HL-60 (cell line): Measurements from ENCODE around the gene CYB5R2.

Experiments
- DNase-seq, 2 experiments: peaks; one replicate each; pipeline ENCODE4 v3.0.0-alpha.2; 2010 to 2020; ENCODE audit warnings: low read depth in 1 of 2, low spot score in 1 of 2
- H3K27ac ChIP-seq: fragments of 250-450 bp; sonication (Bioruptor Pico); replicated peaks from 2 replicates; pipeline ENCODE4 v1.5.1; 2020; ENCODE audit warnings: mild to moderate bottlenecking, moderate library complexity
- H3K27me3 ChIP-seq: fragments of 250-450 bp; sonication (Bioruptor Pico); 2 replicates; pipeline ENCODE4 v1.5.1; 2021; ENCODE audit warnings: mild to moderate bottlenecking, moderate library complexity; ENCODE audit not compliant: insufficient read depth, poor library complexity, severe bottlenecking
- H3K4me3 ChIP-seq: replicated peaks from 2 replicates; pipeline ENCODE4 v1.5.1; 2011; ENCODE audit warnings: mild to moderate bottlenecking, control low read depth, low read length; ENCODE audit not compliant: insufficient read depth
- GABPA ChIP-seq: IDR thresholded peaks from 2 replicates; pipeline ENCODE4 v1.6.1; 2012; ENCODE audit warnings: low read depth
- POLR2AphosphoS5 ChIP-seq: IDR thresholded peaks from 2 replicates; pipeline ENCODE4 v1.6.1; 2012; ENCODE audit warnings: low read depth
- SPI1 ChIP-seq: IDR thresholded peaks from 2 replicates; pipeline ENCODE4 v1.6.1; 2012; ENCODE audit warnings: low read depth, mild to moderate bottlenecking, borderline replicate concordance
- TF ChIP-seq, protein P1 (sequence below): IDR thresholded peaks from one replicate; pipeline ENCODE4 v1.5.1; 2011; ENCODE audit warnings: low read length, control low read depth, inconsistent platforms; ENCODE audit not compliant: insufficient read depth
- TF ChIP-seq, protein P2 (sequence below): IDR thresholded peaks from 2 replicates; pipeline ENCODE4 v1.6.1; 2012; ENCODE audit warnings: low read depth; ENCODE audit not compliant: insufficient replicate concordance

Gene CYB5R2

GRCh38 chr11:7691759-7692350 lies 18.6 kb upstream of the CYB5R2 start:
- Histone ChIP-seq H3K27me3 (peaks cover 25% of the 10 kb centered on the region), H3K27ac (no peak overlapping the region), H3K4me3 (no peak overlapping the region)
- TF ChIP-seq GABPA: no peak
- TF ChIP-seq POLR2AphosphoS5: no peak
- DNase-seq: no peak

DNA sequence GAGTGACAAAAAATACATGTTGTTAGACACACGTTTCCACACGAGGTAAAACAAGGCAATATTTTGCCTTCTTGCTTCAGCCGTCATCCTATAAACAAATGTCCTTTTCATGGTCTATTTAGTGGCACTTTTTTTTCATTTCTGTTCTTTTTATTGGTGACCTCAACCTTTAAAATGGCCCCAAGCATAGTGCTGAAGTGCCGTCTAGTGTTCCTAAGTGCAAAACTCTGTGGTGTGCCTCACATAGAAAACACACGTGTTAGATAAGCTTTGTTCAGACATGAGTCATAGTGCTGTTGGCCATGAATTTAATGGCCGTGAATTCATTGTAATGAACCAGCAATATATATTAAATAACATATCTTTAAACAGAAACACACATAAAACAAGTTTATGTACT lies 17.3 kb upstream of the CYB5R2 start:
- H3K27me3 ChIP-seq: peaks cover 25% of the 10 kb centered on the region
- DNase-seq: no peak
- TF ChIP-seq SPI1: no peak
- TF ChIP-seq, protein P1, sequence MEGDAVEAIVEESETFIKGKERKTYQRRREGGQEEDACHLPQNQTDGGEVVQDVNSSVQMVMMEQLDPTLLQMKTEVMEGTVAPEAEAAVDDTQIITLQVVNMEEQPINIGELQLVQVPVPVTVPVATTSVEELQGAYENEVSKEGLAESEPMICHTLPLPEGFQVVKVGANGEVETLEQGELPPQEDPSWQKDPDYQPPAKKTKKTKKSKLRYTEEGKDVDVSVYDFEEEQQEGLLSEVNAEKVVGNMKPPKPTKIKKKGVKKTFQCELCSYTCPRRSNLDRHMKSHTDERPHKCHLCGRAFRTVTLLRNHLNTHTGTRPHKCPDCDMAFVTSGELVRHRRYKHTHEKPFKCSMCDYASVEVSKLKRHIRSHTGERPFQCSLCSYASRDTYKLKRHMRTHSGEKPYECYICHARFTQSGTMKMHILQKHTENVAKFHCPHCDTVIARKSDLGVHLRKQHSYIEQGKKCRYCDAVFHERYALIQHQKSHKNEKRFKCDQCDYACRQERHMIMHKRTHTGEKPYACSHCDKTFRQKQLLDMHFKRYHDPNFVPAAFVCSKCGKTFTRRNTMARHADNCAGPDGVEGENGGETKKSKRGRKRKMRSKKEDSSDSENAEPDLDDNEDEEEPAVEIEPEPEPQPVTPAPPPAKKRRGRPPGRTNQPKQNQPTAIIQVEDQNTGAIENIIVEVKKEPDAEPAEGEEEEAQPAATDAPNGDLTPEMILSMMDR: no peak
- TF ChIP-seq, protein P2, sequence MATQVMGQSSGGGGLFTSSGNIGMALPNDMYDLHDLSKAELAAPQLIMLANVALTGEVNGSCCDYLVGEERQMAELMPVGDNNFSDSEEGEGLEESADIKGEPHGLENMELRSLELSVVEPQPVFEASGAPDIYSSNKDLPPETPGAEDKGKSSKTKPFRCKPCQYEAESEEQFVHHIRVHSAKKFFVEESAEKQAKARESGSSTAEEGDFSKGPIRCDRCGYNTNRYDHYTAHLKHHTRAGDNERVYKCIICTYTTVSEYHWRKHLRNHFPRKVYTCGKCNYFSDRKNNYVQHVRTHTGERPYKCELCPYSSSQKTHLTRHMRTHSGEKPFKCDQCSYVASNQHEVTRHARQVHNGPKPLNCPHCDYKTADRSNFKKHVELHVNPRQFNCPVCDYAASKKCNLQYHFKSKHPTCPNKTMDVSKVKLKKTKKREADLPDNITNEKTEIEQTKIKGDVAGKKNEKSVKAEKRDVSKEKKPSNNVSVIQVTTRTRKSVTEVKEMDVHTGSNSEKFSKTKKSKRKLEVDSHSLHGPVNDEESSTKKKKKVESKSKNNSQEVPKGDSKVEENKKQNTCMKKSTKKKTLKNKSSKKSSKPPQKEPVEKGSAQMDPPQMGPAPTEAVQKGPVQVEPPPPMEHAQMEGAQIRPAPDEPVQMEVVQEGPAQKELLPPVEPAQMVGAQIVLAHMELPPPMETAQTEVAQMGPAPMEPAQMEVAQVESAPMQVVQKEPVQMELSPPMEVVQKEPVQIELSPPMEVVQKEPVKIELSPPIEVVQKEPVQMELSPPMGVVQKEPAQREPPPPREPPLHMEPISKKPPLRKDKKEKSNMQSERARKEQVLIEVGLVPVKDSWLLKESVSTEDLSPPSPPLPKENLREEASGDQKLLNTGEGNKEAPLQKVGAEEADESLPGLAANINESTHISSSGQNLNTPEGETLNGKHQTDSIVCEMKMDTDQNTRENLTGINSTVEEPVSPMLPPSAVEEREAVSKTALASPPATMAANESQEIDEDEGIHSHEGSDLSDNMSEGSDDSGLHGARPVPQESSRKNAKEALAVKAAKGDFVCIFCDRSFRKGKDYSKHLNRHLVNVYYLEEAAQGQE: no peak
- TF ChIP-seq GABPA: no peak
- no peak overlapping the region for H3K4me3 ChIP-seq
- H3K27ac ChIP-seq: no peak overlapping the region

- DNase-seq: no peak
- Histone ChIP-seq H3K4me3 (no peak overlapping the region), H3K27ac (no peak overlapping the region), H3K27me3 (peaks cover 23% of the 10 kb centered on the region)
- TF ChIP-seq POLR2AphosphoS5 (no peak), GABPA (no peak), SPI1 (no peak)
- TF ChIP-seq, protein P1: no peak
- TF ChIP-seq, protein P2: no peak
These were observed 15.9 kb upstream of the CYB5R2 start for GRCh38 chr11:7689239-7689638.

GRCh38 chr11:7688238-7688826 lies 15.0 kb upstream of the CYB5R2 start:
- TF ChIP-seq, protein P1: peak; percentile 44
- no peak for TF ChIP-seq GABPA
- TF ChIP-seq, protein P2: no peak
- DNase-seq: peak in 1 of 2 experiments; percentile 4
- Histone ChIP-seq H3K4me3 (no peak overlapping the region), H3K27ac (no peak overlapping the region), H3K27me3 (peaks cover 17% of the 10 kb centered on the region)
